Caco-2 (cell line): ENCODE results near the gene ZNF367. TPM values are rescaled to one million over a fixed set of nuclear protein-coding genes. Genes with fewer than 3 reads are reported as not detected.

Experiments used
- BruUV-seq: library from RNA; stranded (reverse); fragments of 400-500 nt; replicated peaks from 2 replicates; lab custom pipeline; 2021; lab: Mats Ljungman, UMichigan
- CTCF ChIA-PET: fragments of 300-600 bp; sonication (Branson Sonifier 250); formaldehyde crosslinking; loops from one replicate; lab custom pipeline; 2022; ENCODE audit warnings: antibody characterized with exemption; lab: Charles Lee
- POLR2A ChIA-PET: fragments of 300-600 bp; sonication (Branson Sonifier 250); formaldehyde crosslinking; loops from one replicate; lab custom pipeline; 2022; ENCODE audit warnings: antibody characterized with exemption; lab: Charles Lee
- DNase-seq, 2 experiments: peaks; one replicate each; pipeline versions ENCODE4 v3.0.0 to v3.0.0-alpha.2; 2020 to 2022
- H3K27me3 ChIP-seq: replicated peaks from 2 replicates; pipeline ENCODE4 v1.6.0; 2011; ENCODE audit warnings: low read length; ENCODE audit not compliant: control insufficient read depth, insufficient read depth
- H3K36me3 ChIP-seq: 2 replicates; pipeline ENCODE4 v1.5.1; 2011; ENCODE audit warnings: low read length; ENCODE audit not compliant: control insufficient read depth, insufficient read depth
- H3K4me1 ChIP-seq: fragments of 250-450 bp; sonication (Bioruptor Pico); 2 replicates; pipeline ENCODE4 v1.5.1; 2020; ENCODE audit warnings: mild to moderate bottlenecking
- H3K4me3 ChIP-seq: 2 replicates; pipeline ENCODE4 v1.5.1; 2011; ENCODE audit warnings: low read depth, mild to moderate bottlenecking, control low read depth, low read length
- H3K9me3 ChIP-seq: fragments of 250-450 bp; sonication (Bioruptor Pico); 2 replicates; pipeline ENCODE4 v1.5.1; 2020; ENCODE audit warnings: mild to moderate bottlenecking, moderate library complexity
- H3K27ac Mint-ChIP-seq: one replicate; pipeline ENCODE4 v1.8.0; 2022; ENCODE audit warnings: mixed read lengths; ENCODE audit not compliant: unreplicated experiment
- H3K27me3 Mint-ChIP-seq: one replicate; pipeline ENCODE4 v1.8.0; 2022; ENCODE audit warnings: mixed read lengths; ENCODE audit not compliant: insufficient read depth, unreplicated experiment
- H3K36me3 Mint-ChIP-seq: one replicate; pipeline ENCODE4 v1.8.0; 2022; ENCODE audit warnings: mild to moderate bottlenecking, mixed read lengths; ENCODE audit not compliant: insufficient read depth, unreplicated experiment
- H3K4me1 Mint-ChIP-seq: one replicate; pipeline ENCODE4 v1.8.0; 2022; ENCODE audit warnings: low read depth, mixed read lengths; ENCODE audit not compliant: unreplicated experiment
- H3K4me3 Mint-ChIP-seq: one replicate; pipeline ENCODE4 v1.8.0; 2022; ENCODE audit warnings: mild to moderate bottlenecking, moderate library complexity, mixed read lengths; ENCODE audit not compliant: unreplicated experiment
- H3K9me3 Mint-ChIP-seq: one replicate; pipeline ENCODE4 v1.8.0; 2022; ENCODE audit warnings: mixed read lengths; ENCODE audit not compliant: unreplicated experiment
- CTCF ChIP-seq, 2 experiments: fragments of 200-600 bp in 1 of 2; IDR thresholded peaks; 1 replicate in 1 of 2; 2 replicates in 1 of 2; pipeline versions ENCODE4 v1.5.1 to v1.8.0; 2011 to 2022; ENCODE audit warnings: antibody characterized with exemption in 1 of 2, control low read depth in 1 of 2, inconsistent platforms in 1 of 2, low read depth in 1 of 2, low read length in 1 of 2, mild to moderate bottlenecking in 1 of 2, moderate library complexity in 1 of 2; ENCODE audit not compliant: insufficient read depth in 1 of 2, severe bottlenecking in 1 of 2, unreplicated experiment in 1 of 2
- intact Hi-C: fragments of 100-400 bp; cut with micrococcal nuclease; formaldehyde crosslinking; loops from one replicate; pipeline ENCODE4 v1.10.0; 2022; ENCODE audit not compliant: unreplicated experiment
- total RNA-seq: library from RNA; stranded (reverse); gene quantifications from 2 replicates; pipeline ENCODE4 v1.2.3, GENCODE V29; 2022

Gene ZNF367
- total RNA-seq, 1 experiment from 2014 or later, result 10.0 TPM

GRCh38 chr9:96418920-96419690 lies 935 bp upstream of the ZNF367 start:
- TF ChIP-seq CTCF (IDR thresholded peaks at IDR 0.05; ENCODE audit: insufficient read depth in 1 of 2, low read depth in 1 of 2, low read length in 1 of 2, severe bottlenecking in 1 of 2, unreplicated experiment in 1 of 2), result no peak
- DNase-seq, result peak; percentile 76 to 82
- Mint-ChIP-seq H3K27ac (peak overlapping the region; percentile 94), H3K4me1 (peaks cover 17% of the 10 kb centered on the region), H3K9me3 (no peaks in the 10 kb centered on the region), H3K4me3 (peak overlapping the region; percentile 94), H3K36me3 (peaks cover 35% of the 10 kb centered on the region), H3K27me3 (no peaks in the 10 kb centered on the region)
- Histone ChIP-seq H3K9me3 (no peaks in the 10 kb centered on the region), H3K27me3 (no peaks in the 10 kb centered on the region), H3K36me3 (no peaks in the 10 kb centered on the region), H3K4me3 (peak overlapping the region; percentile 67), H3K4me1 (peaks cover 27% of the 10 kb centered on the region)
- ChIA-PET POLR2A (interaction anchor here (0.6 to 0.7 kb wide), 4 partner anchors 20 to 161 kb away, joined by 3 to 4 read pairs (median 3); no protein-coding TSS in a partner anchor), CTCF (interaction anchor here (0.8 kb wide), 1 partner anchor 23 kb away, joined by 3 read pairs; no protein-coding TSS in a partner anchor)
- TSS peak; percentile 83 for BruUV-seq
- intact Hi-C loops, result loop anchor here (1.0 to 5.0 kb wide), 5 partner anchors 28 to 912 kb away; partner anchors contain the start of gene HABP4

- peaks cover 38% of the 10 kb centered on the region for H3K36me3 Mint-ChIP-seq
- no peaks in the 10 kb centered on the region for H3K9me3 Mint-ChIP-seq
- H3K4me1 Mint-ChIP-seq, result peaks cover 17% of the 10 kb centered on the region
- intact Hi-C loops, result loop anchor here (1.0 to 5.0 kb wide), 5 partner anchors 26 to 910 kb away; partner anchors contain the start of gene HABP4
- TF ChIP-seq CTCF (IDR thresholded peaks at IDR 0.05; ENCODE audit: insufficient read depth in 1 of 2, low read depth in 1 of 2, low read length in 1 of 2, severe bottlenecking in 1 of 2, unreplicated experiment in 1 of 2), result no peak
- H3K4me3 Mint-ChIP-seq, result peak overlapping the region; percentile 94
- TSS peak; percentile 32 for BruUV-seq
- Histone ChIP-seq H3K9me3 (no peaks in the 10 kb centered on the region), H3K36me3 (no peaks in the 10 kb centered on the region), H3K4me1 (peaks cover 19% of the 10 kb centered on the region), H3K4me3 (peak overlapping the region; percentile 67), H3K27me3 (no peaks in the 10 kb centered on the region)
- H3K27me3 Mint-ChIP-seq, result no peaks in the 10 kb centered on the region
- H3K27ac Mint-ChIP-seq, result peak overlapping the region; percentile 94
- ChIA-PET POLR2A (no interaction called here), CTCF (no interaction called here)
- DNase-seq, result no peak
Measured at GRCh38 chr9:96417661-96418082, 498 bp downstream of the ZNF367 start.

GRCh38 chr9:96417051-96417586 lies 1.1 kb downstream of the ZNF367 start:
- H3K27me3 Mint-ChIP-seq, result no peaks in the 10 kb centered on the region
- Histone ChIP-seq H3K27me3 (no peaks in the 10 kb centered on the region), H3K4me3 (peak overlapping the region; percentile 67), H3K9me3 (no peaks in the 10 kb centered on the region), H3K36me3 (no peaks in the 10 kb centered on the region), H3K4me1 (peaks cover 19% of the 10 kb centered on the region)
- H3K4me1 Mint-ChIP-seq, result peaks cover 17% of the 10 kb centered on the region
- peaks cover 44% of the 10 kb centered on the region for H3K36me3 Mint-ChIP-seq
- H3K4me3 Mint-ChIP-seq, result peak overlapping the region; percentile 94
- ChIA-PET CTCF (no interaction called here), POLR2A (no interaction called here)
- intact Hi-C loops, result loop anchor here (5.0 kb wide), 2 partner anchors 40 to 910 kb away; no protein-coding TSS in a partner anchor
- TF ChIP-seq CTCF (IDR thresholded peaks at IDR 0.05; ENCODE audit: insufficient read depth in 1 of 2, low read depth in 1 of 2, low read length in 1 of 2, severe bottlenecking in 1 of 2, unreplicated experiment in 1 of 2), result no peak
- no peaks in the 10 kb centered on the region for H3K9me3 Mint-ChIP-seq
- BruUV-seq, result no TSS peak
- peak; percentile 92 to 93 for DNase-seq
- peak overlapping the region; percentile 91 for H3K27ac Mint-ChIP-seq
